Ishikawa (cell line): ENCODE results near the gene RS1.

ENCODE experiments used
- EGR1 ChIP-seq: IDR thresholded peaks from 2 replicates; pipeline ENCODE4 v1.6.1; 2012
- EP300 ChIP-seq: IDR thresholded peaks from 2 replicates; pipeline ENCODE4 v1.6.1; 2012; ENCODE audit warnings: borderline replicate concordance
- REST ChIP-seq: IDR thresholded peaks from 2 replicates; pipeline ENCODE4 v1.6.1; 2012; ENCODE audit warnings: low read depth, mild to moderate bottlenecking
- YY1 ChIP-seq: IDR thresholded peaks from 2 replicates; pipeline ENCODE4 v1.6.1; 2012; ENCODE audit warnings: low read depth

- TF ChIP-seq EP300, result no peak
- no peak for TF ChIP-seq REST
- no peak for TF ChIP-seq YY1
- no peak for TF ChIP-seq EGR1
Observed at GRCh38 chrX:18666614-18667013, 5.3 kb downstream of the RS1 start.
